HepG2 (cell line): ENCODE measurements around the gene FASTKD3. TPM values are rescaled to one million over a fixed set of nuclear protein-coding genes. Genes with fewer than 3 reads are reported as not detected.

Experiments
- ATRX ChIP-seq: sonication (generic); formaldehyde crosslinking; IDR thresholded peaks from 2 replicates; pipeline ENCODE4 v1.4.0; 2020; ENCODE audit warnings: missing genetic modification reagents, borderline replicate concordance
- DNMT1 ChIP-seq: sonication (generic); formaldehyde crosslinking; IDR thresholded peaks from 2 replicates; pipeline ENCODE4 v1.5.1; 2020; ENCODE audit warnings: mild to moderate bottlenecking, missing genetic modification reagents
- FOXA3 ChIP-seq: IDR thresholded peaks from 2 replicates; pipeline ENCODE4 v1.6.1; 2016; ENCODE audit warnings: missing genetic modification reagents, missing compliant biosample characterization
- FOXP4 ChIP-seq: sonication (generic); formaldehyde crosslinking; IDR thresholded peaks from 2 replicates; pipeline ENCODE4 v1.4.0; 2020; ENCODE audit warnings: missing genetic modification reagents
- HOXA5 ChIP-seq: sonication (generic); formaldehyde crosslinking; IDR thresholded peaks from 2 replicates; pipeline ENCODE4 v1.4.0; 2020; ENCODE audit warnings: missing genetic modification reagents
- PRDM10 ChIP-seq: sonication (generic); formaldehyde crosslinking; IDR thresholded peaks from 2 replicates; pipeline ENCODE4 v1.4.0; 2020; ENCODE audit warnings: low read depth, missing genetic modification reagents
- PRDM4 ChIP-seq: sonication (generic); formaldehyde crosslinking; IDR thresholded peaks from 2 replicates; pipeline ENCODE4 v1.9.0; 2021; ENCODE audit warnings: missing genetic modification reagents, borderline replicate concordance
- SMC3 ChIP-seq: IDR thresholded peaks from 2 replicates; pipeline ENCODE4 v1.6.1; 2011; ENCODE audit warnings: low read length, improper control_type of control experiment
- ZBTB26 ChIP-seq: IDR thresholded peaks from 2 replicates; pipeline ENCODE4 v1.6.1; 2016; ENCODE audit warnings: missing compliant biosample characterization, missing genetic modification reagents, borderline replicate concordance
- ZNF280B ChIP-seq: sonication (generic); formaldehyde crosslinking; IDR thresholded peaks from 2 replicates; pipeline ENCODE4 v1.5.0; 2020; ENCODE audit warnings: missing genetic modification reagents, mild to moderate bottlenecking, borderline replicate concordance
- ZNF670 ChIP-seq: sonication (generic); formaldehyde crosslinking; IDR thresholded peaks from 2 replicates; pipeline ENCODE4 v1.8.0; 2022; ENCODE audit warnings: mild to moderate bottlenecking, missing genetic modification reagents, borderline replicate concordance
- ZNF687 ChIP-seq: sonication (generic); formaldehyde crosslinking; IDR thresholded peaks from 2 replicates; pipeline ENCODE4 v1.5.1; 2020; ENCODE audit warnings: mild to moderate bottlenecking, missing genetic modification reagents, moderate library complexity
- polyA plus RNA-seq, 8 experiments: library from polyadenylated mRNA; depleted of rRNA in 3 of 8; stranded (reverse) in 7 of 8; unstranded in 1 of 8; fragments of >200 nt; fragmentation: Illumina TruSeq in 4 of 8; extraction: Trizol in 4 of 8; gene quantifications; 2 replicates each; pipeline versions ENCODE4 v1.2.1 to v1.2.3, GENCODE V29; 2011 to 2016; ENCODE audit warnings: low read depth in 4 of 8, missing spikeins in 1 of 8, mixed read lengths in 1 of 8; ENCODE audit not compliant: insufficient read depth in 1 of 8
- total RNA-seq, 5 experiments: library from RNA; depleted of rRNA; stranded (reverse); fragments of >200 nt; fragmentation: Illumina TruSeq; extraction: Trizol; gene quantifications; 2 replicates each; pipeline ENCODE4 v1.2.3, GENCODE V29; 2016; ENCODE audit warnings: low read depth in 1 of 5

The FASTKD3 gene
- total and polyA plus RNA-seq, 2 of the 13 experiments (the other 11 are each of a cell fraction or from before 2014, with no cell fraction given): 6.9 to 17.8 TPM

- TF ChIP-seq SMC3: no peak
- TF ChIP-seq ZBTB26 (CRISPR knock-in tag): no peak
- TF ChIP-seq PRDM10 (CRISPR knock-in tag): no peak
- TF ChIP-seq ZNF670 (CRISPR knock-in tag): no peak
- peak; percentile 60 for TF ChIP-seq ZNF687 (CRISPR knock-in tag)
- TF ChIP-seq HOXA5 (CRISPR knock-in tag): no peak
- TF ChIP-seq PRDM4 (CRISPR knock-in tag): no peak
- no peak for TF ChIP-seq FOXA3
- TF ChIP-seq FOXP4 (CRISPR knock-in tag): no peak
- no peak for TF ChIP-seq DNMT1 (CRISPR knock-in tag)
- no peak for TF ChIP-seq ATRX (CRISPR knock-in tag)
- TF ChIP-seq ZNF280B (CRISPR knock-in tag): 0 out of 2 replicates have a peak, but pooled peaks have one; percentile 33
Observed at GRCh38 chr5:7849681-7850394, 19.0 kb downstream of the FASTKD3 start (continued).
